SK-N-SH treated with all-trans-retinoic acid at 6 μM for 48 hours (cell line): ENCODE data around the gene NGEF.

Experiments used
- ATAC-seq: fragments of 200-7000 bp; cut with Tn5 transposase; 3 replicates; pipeline ENCODE4 v1.9.1; 2020; ENCODE audit warnings: mild to moderate bottlenecking, moderate library complexity
- ARNTL ChIP-seq: fragments of 450-650 bp; formaldehyde crosslinking; IDR thresholded peaks from 2 replicates; pipeline ENCODE4 v1.5.0; 2020; ENCODE audit warnings: low read depth, mild to moderate bottlenecking, moderate library complexity, borderline replicate concordance
- BACH2 ChIP-seq: fragments of 250-450 bp; sonication (Bioruptor Pico); IDR thresholded peaks from 2 replicates; pipeline ENCODE4 v1.9.0; 2021; ENCODE audit warnings: mild to moderate bottlenecking, borderline replicate concordance
- CREB5 ChIP-seq: fragments of 250-450 bp; sonication (Bioruptor Pico); IDR thresholded peaks from 2 replicates; pipeline ENCODE4 v1.5.1; 2020; ENCODE audit warnings: low read depth, mild to moderate bottlenecking, moderate library complexity
- ESRRG ChIP-seq: fragments of 250-450 bp; sonication (Bioruptor Pico); IDR thresholded peaks from 2 replicates; pipeline ENCODE4 v1.6.1; 2021; ENCODE audit warnings: mild to moderate bottlenecking
- GLIS3 ChIP-seq: fragments of 250-450 bp; sonication (Bioruptor Pico); IDR thresholded peaks from 2 replicates; pipeline ENCODE4 v1.5.0; 2020; ENCODE audit warnings: mild to moderate bottlenecking, moderate library complexity
- ISL1 ChIP-seq: fragments of 250-450 bp; sonication (Bioruptor Pico); IDR thresholded peaks from 2 replicates; pipeline ENCODE4 v2.1.2; 2022; ENCODE audit warnings: mild to moderate bottlenecking, moderate library complexity
- OSR1 ChIP-seq: fragments of 250-450 bp; sonication (Bioruptor Pico); IDR thresholded peaks from 2 replicates; pipeline ENCODE4 v1.8.0; 2022; ENCODE audit warnings: moderate library complexity, mild to moderate bottlenecking, inconsistent platforms
- PATZ1 ChIP-seq: fragments of 250-450 bp; sonication (Bioruptor Pico); IDR thresholded peaks from 2 replicates; pipeline ENCODE4 v1.8.0; 2020; ENCODE audit warnings: mild to moderate bottlenecking, moderate library complexity, borderline replicate concordance
- POU6F1 ChIP-seq: fragments of 250-450 bp; sonication (Bioruptor Pico); IDR thresholded peaks from 2 replicates; pipeline ENCODE4 v1.8.0; 2021; ENCODE audit warnings: low read depth, mild to moderate bottlenecking, moderate library complexity, borderline replicate concordance
- PPARA ChIP-seq: fragments of 250-450 bp; sonication (Bioruptor Pico); IDR thresholded peaks from 2 replicates; pipeline ENCODE4 v1.5.0; 2020; ENCODE audit warnings: mild to moderate bottlenecking, borderline replicate concordance
- RARB ChIP-seq: fragments of 250-450 bp; sonication (Bioruptor Pico); IDR thresholded peaks from 2 replicates; pipeline ENCODE4 v1.8.0; 2021; ENCODE audit warnings: mild to moderate bottlenecking, moderate library complexity
- SNAI2 ChIP-seq: fragments of 250-450 bp; sonication (Bioruptor Pico); IDR thresholded peaks from 2 replicates; pipeline ENCODE4 v1.5.0; 2020; ENCODE audit warnings: mild to moderate bottlenecking, moderate library complexity
- TCF4 ChIP-seq: fragments of 250-450 bp; sonication (Bioruptor Pico); IDR thresholded peaks from 2 replicates; pipeline ENCODE4 v1.8.0; 2021; ENCODE audit warnings: mild to moderate bottlenecking, moderate library complexity, borderline replicate concordance
- TOX ChIP-seq: fragments of 250-450 bp; sonication (Bioruptor Pico); IDR thresholded peaks from 2 replicates; pipeline ENCODE4 v1.8.0; 2021; ENCODE audit warnings: mild to moderate bottlenecking, moderate library complexity, borderline replicate concordance
- TSHZ2 ChIP-seq: fragments of 250-450 bp; sonication (Bioruptor Pico); IDR thresholded peaks from 2 replicates; pipeline ENCODE4 v1.5.0; 2020; ENCODE audit warnings: mild to moderate bottlenecking, moderate library complexity
- ZC3H10 ChIP-seq: fragments of 250-450 bp; sonication (Bioruptor Pico); IDR thresholded peaks from 2 replicates; pipeline ENCODE4 v1.5.1; 2021; ENCODE audit warnings: mild to moderate bottlenecking, moderate library complexity
- ZFP3 ChIP-seq: fragments of 250-450 bp; sonication (Bioruptor Pico); IDR thresholded peaks from 2 replicates; pipeline ENCODE4 v1.5.0; 2020; ENCODE audit warnings: mild to moderate bottlenecking, moderate library complexity
- ZFP30 ChIP-seq: fragments of 450-650 bp; formaldehyde crosslinking; IDR thresholded peaks from 2 replicates; pipeline ENCODE4 v1.5.0; 2022; ENCODE audit warnings: mild to moderate bottlenecking, moderate library complexity
- ZNF70 ChIP-seq: fragments of 450-650 bp; formaldehyde crosslinking; IDR thresholded peaks from 2 replicates; pipeline ENCODE4 v1.5.0; 2020; ENCODE audit warnings: mild to moderate bottlenecking, moderate library complexity
- ZNF8 ChIP-seq: fragments of 450-650 bp; formaldehyde crosslinking; IDR thresholded peaks from 2 replicates; pipeline ENCODE4 v1.5.0; 2020; ENCODE audit warnings: mild to moderate bottlenecking, moderate library complexity

Gene NGEF

GRCh38 chr2:233010569-233011267, 2.3 kb downstream of the NGEF start (continued):
- no peak for TF ChIP-seq PATZ1 (CRISPR knock-in tag)

GRCh38 chr2:233009661-233010060, 3.4 kb downstream of the NGEF start:
- no peak for ATAC-seq
- no peak for TF ChIP-seq ZFP3 (CRISPR knock-in tag)
- no peak for TF ChIP-seq BACH2 (CRISPR knock-in tag)
- TF ChIP-seq TSHZ2: no peak
- TF ChIP-seq GLIS3 (CRISPR knock-in tag): no peak
- TF ChIP-seq POU6F1 (CRISPR knock-in tag): no peak
- TF ChIP-seq ZFP30 (CRISPR knock-in tag): no peak
- no peak for TF ChIP-seq ZNF8 (CRISPR knock-in tag)
- no peak for TF ChIP-seq ARNTL (CRISPR knock-in tag)
- TF ChIP-seq PATZ1 (CRISPR knock-in tag): no peak
- TF ChIP-seq TOX (CRISPR knock-in tag): no peak
- TF ChIP-seq CREB5: no peak
- no peak for TF ChIP-seq OSR1 (CRISPR knock-in tag)
- no peak for TF ChIP-seq ESRRG (CRISPR knock-in tag)
- no peak for TF ChIP-seq TCF4 (CRISPR knock-in tag)
- TF ChIP-seq ZC3H10: no peak
- TF ChIP-seq ZNF70 (CRISPR knock-in tag): no peak

GRCh38 chr2:233007739-233008138, 5.3 kb downstream of the NGEF start:
- TF ChIP-seq ESRRG (CRISPR knock-in tag) (no peak), TCF4 (CRISPR knock-in tag) (no peak), ZFP3 (CRISPR knock-in tag) (no peak), CREB5 (no peak), GLIS3 (CRISPR knock-in tag) (no peak), TOX (CRISPR knock-in tag) (no peak), BACH2 (CRISPR knock-in tag) (no peak), ISL1 (no peak), ZC3H10 (no peak), SNAI2 (no peak), PPARA (CRISPR knock-in tag) (no peak), ZFP30 (CRISPR knock-in tag) (no peak), RARB (CRISPR knock-in tag) (no peak), PATZ1 (CRISPR knock-in tag) (no peak), ARNTL (CRISPR knock-in tag) (no peak), ZNF70 (CRISPR knock-in tag) (no peak), ZNF8 (CRISPR knock-in tag) (no peak)
- TF ChIP-seq, all 23 proteins: peak for 0
- ATAC-seq: peak; percentile 58; the same call in 2 of the 3 replicates
